ENCODE measurements around the gene LRMDA. TPM values are rescaled to one million over a fixed set of nuclear protein-coding genes. Genes with fewer than 3 reads are reported as not detected.

Gene LRMDA
- total RNA-seq, 4 donors from 2014 or later, result 0.88 to 14.1 (median 5.1) TPM; not detected in 1

DNA sequence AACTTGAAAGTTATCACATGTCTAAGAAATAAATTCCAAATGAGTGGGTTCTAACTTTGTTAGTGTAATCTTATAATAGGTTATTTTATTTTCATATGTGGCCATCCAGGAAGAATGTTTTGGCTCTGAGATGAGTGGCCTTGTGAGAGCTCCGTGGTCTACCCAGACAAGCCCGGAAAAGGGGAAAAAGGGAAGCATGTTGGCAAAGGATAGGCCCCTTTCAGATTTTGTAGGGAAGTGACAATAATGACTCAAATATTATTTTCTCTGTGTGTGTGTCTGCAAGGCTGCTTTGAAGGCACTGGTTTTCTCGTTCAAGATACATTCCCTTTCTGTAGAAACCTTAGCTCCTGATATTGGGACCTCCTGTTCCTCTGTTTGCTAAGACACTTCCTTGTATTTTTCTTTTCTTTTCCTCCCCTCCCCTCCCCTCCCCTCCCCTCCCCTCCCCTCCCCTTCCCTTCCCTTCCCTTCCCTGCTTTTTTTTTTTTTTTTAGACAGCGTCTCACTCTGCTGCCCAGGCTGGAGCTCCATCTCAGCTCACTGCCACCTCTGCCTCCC lies 240.8 kb downstream of the LRMDA start:
- no peaks in the 10 kb centered on the region for H3K36me3 ChIP-seq
- peaks cover 0 to 2% (median 0%) of the 10 kb centered on the region in 3 donors for H3K4me1 ChIP-seq
- H3K4me3 ChIP-seq, result no peak overlapping the region
- TF ChIP-seq POLR2A (IDR thresholded peaks at IDR 0.05) (no peak), CTCF (IDR thresholded peaks at IDR 0.05) (no peak)
- intact Hi-C loops (cut with DNase I), result no loop called here
- no peak for DNase-seq
- H3K9me3 ChIP-seq, result no peaks in the 10 kb centered on the region
- H3K27me3 ChIP-seq, result no peaks in the 10 kb centered on the region
- 61 to 77% methylated on average over 3 of the region's 4 CpGs for WGBS, 2 donors
- H3K27ac ChIP-seq, result no peak overlapping the region

GRCh38 chr10:75672842-75673241 lies 241.4 kb downstream of the LRMDA start:
- Histone ChIP-seq H3K27ac (no peak overlapping the region), H3K9me3 (no peaks in the 10 kb centered on the region), H3K36me3 (no peaks in the 10 kb centered on the region), H3K27me3 (no peaks in the 10 kb centered on the region), H3K4me1 (peaks cover 0 to 2% (median 0%) of the 10 kb centered on the region in 3 donors), H3K4me3 (no peak overlapping the region)
- no peak for DNase-seq
- no peak for TF ChIP-seq POLR2A (IDR thresholded peaks at IDR 0.05)
- no peak for TF ChIP-seq CTCF (IDR thresholded peaks at IDR 0.05)
- 61 to 67% methylated on average over 4 of the region's 4 CpGs for WGBS, 2 donors
- intact Hi-C loops (cut with DNase I), result no loop called here

DNA sequence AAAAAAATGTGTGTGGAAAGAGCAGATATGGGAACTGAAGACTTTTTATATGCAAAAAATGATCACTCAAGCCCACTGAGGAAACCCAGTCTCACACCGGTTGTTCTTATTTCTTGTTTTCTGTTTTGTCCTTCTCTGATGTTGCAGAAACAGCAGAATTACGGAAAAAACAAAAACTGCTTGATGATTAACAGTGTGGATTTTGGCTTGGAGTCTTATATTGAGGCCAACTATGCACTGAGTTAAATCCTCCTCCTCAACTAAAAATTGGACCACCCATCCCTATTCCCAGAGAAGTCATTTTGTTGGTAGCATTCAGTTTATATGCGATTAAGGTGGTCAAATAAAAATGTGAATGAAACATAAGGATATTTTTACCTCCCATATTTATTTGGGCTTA lies 246.1 kb downstream of the LRMDA start:
- no peak overlapping the region for H3K4me3 ChIP-seq
- H3K9me3 ChIP-seq, result no peaks in the 10 kb centered on the region
- intact Hi-C loops (cut with DNase I), result no loop called here
- H3K36me3 ChIP-seq, result no peaks in the 10 kb centered on the region
- H3K27me3 ChIP-seq, result no peaks in the 10 kb centered on the region
- peaks cover 0 to 14% (median 2%) of the 10 kb centered on the region in 3 donors for H3K4me1 ChIP-seq
- 68 to 89% methylated on average over 3 of the region's 3 CpGs for WGBS, 2 donors
- TF ChIP-seq CTCF (IDR thresholded peaks at IDR 0.05) (no peak), POLR2A (IDR thresholded peaks at IDR 0.05) (no peak)
- no peak overlapping the region for H3K27ac ChIP-seq
- DNase-seq, result no peak

DNA sequence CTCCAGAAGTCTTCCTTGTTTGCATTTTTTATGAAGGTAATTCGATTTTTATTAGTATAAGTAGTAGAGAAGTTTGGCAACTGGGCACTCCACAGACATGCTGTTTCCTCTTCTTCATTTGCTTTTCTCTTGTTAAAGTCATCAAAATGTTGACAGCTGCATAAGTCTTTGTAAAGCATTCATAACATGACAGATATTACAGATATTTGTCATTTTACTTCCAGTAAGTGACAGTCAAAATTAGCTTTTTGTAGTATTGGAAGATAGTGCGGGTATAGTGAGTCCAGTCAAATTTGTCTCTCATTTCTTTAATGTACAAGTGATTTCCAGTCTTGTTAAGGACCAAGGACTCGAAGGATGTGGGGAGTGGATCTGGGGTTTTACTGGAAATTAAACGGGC lies 247.1 kb downstream of the LRMDA start:
- Histone ChIP-seq H3K27me3 (no peaks in the 10 kb centered on the region), H3K27ac (no peak overlapping the region), H3K36me3 (no peaks in the 10 kb centered on the region), H3K4me1 (peaks cover 0 to 23% (median 6%) of the 10 kb centered on the region in 3 donors), H3K4me3 (no peak overlapping the region), H3K9me3 (no peaks in the 10 kb centered on the region)
- DNase-seq, result no peak
- no peak for TF ChIP-seq CTCF (IDR thresholded peaks at IDR 0.05)
- TF ChIP-seq POLR2A (IDR thresholded peaks at IDR 0.05), result no peak
- intact Hi-C loops (cut with DNase I), result no loop called here
- WGBS, 2 donors, result 86% methylated on average over 4 of the region's 4 CpGs

DNA sequence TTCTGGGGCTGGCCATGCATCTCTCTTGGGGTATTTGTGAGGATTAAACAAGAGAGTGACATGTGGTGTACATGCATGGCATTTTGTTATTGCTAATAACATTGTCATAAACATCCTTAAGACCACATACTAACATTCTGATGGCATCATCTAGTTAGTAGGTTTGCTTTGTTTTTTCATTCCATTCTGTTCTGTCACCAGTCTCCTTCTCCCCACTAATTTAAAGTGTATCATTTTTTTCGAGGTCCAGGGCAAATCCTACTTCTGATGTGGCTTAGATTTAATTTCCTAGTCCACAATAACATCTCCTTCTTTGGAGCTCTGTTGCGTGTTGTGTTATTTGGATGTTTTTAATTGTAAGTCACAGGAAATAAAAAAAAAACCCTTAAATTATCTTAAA lies 248.1 kb downstream of the LRMDA start:
- no peak for DNase-seq
- Histone ChIP-seq H3K27ac (no peak overlapping the region), H3K4me3 (no peak overlapping the region), H3K36me3 (no peaks in the 10 kb centered on the region), H3K9me3 (no peaks in the 10 kb centered on the region), H3K4me1 (peaks cover 0 to 34% (median 8%) of the 10 kb centered on the region in 3 donors), H3K27me3 (no peaks in the 10 kb centered on the region)
- WGBS, 2 donors, result 54 to 66% methylated on average over 2 of the region's 2 CpGs
- TF ChIP-seq CTCF (IDR thresholded peaks at IDR 0.05) (no peak), POLR2A (IDR thresholded peaks at IDR 0.05) (no peak)
- intact Hi-C loops (cut with DNase I), result no loop called here
